Left ventricle myocardium inferior (tissue), 1 donor: ENCODE measurements around the gene ACOXL. TPM values are rescaled to one million over a fixed set of nuclear protein-coding genes. Genes with fewer than 3 reads are reported as not detected.

Experiments
- DNase-seq: peaks from one replicate; pipeline ENCODE4 v3.0.0-alpha.2; 2020
- H3K27ac ChIP-seq: fragments of 200-600 bp; replicated peaks from 2 replicates; pipeline ENCODE4 v1.8.0; 2021
- H3K27me3 ChIP-seq: fragments of 200-600 bp; 2 replicates; pipeline ENCODE4 v1.8.0; 2021; ENCODE audit warnings: low read depth
- H3K36me3 ChIP-seq: fragments of 200-600 bp; 2 replicates; pipeline ENCODE4 v1.8.0; 2021
- H3K4me1 ChIP-seq: fragments of 200-600 bp; 2 replicates; pipeline ENCODE4 v1.8.0; 2021
- H3K4me3 ChIP-seq: fragments of 200-600 bp; 2 replicates; pipeline ENCODE4 v1.8.0; 2021; ENCODE audit warnings: mild to moderate bottlenecking, moderate library complexity
- H3K9me3 ChIP-seq: fragments of 200-600 bp; replicated peaks from 2 replicates; pipeline ENCODE4 v1.8.0; 2021
- intact Hi-C: fragments of 100-400 bp; cut with micrococcal nuclease; formaldehyde crosslinking; loops from one replicate; pipeline ENCODE4 v1.11.0; 2022
- total RNA-seq: library from RNA; stranded (reverse); fragmentation: NEBNext Ultra II Directional; extraction: Animal tissue kit (Norgen Biotek cat#: 25700); gene quantifications from one replicate; pipeline ENCODE4 v1.2.1, GENCODE V29; 2021
- TF ChIP-seq, protein P1 (sequence below): fragments of 200-600 bp; IDR thresholded peaks from 2 replicates; pipeline ENCODE4 v1.8.0; 2021; ENCODE audit warnings: antibody characterized with exemption, mild to moderate bottlenecking, borderline replicate concordance
- donor health status: DM: no; HTN: yes; CAD: no; lungs with severe emphysema.

The ACOXL gene
- total RNA-seq, 1 donor from 2014 or later, result not detected

GRCh38 chr2:110861616-110862260, 129.4 kb downstream of the ACOXL start:
- Histone ChIP-seq H3K27ac (no peak overlapping the region), H3K27me3 (peaks cover 87% of the 10 kb centered on the region), H3K4me3 (no peak overlapping the region), H3K9me3 (no peaks in the 10 kb centered on the region), H3K4me1 (no peaks in the 10 kb centered on the region), H3K36me3 (no peaks in the 10 kb centered on the region)
- no peak for DNase-seq
- intact Hi-C loops, result no loop called here
- TF ChIP-seq, protein P1, sequence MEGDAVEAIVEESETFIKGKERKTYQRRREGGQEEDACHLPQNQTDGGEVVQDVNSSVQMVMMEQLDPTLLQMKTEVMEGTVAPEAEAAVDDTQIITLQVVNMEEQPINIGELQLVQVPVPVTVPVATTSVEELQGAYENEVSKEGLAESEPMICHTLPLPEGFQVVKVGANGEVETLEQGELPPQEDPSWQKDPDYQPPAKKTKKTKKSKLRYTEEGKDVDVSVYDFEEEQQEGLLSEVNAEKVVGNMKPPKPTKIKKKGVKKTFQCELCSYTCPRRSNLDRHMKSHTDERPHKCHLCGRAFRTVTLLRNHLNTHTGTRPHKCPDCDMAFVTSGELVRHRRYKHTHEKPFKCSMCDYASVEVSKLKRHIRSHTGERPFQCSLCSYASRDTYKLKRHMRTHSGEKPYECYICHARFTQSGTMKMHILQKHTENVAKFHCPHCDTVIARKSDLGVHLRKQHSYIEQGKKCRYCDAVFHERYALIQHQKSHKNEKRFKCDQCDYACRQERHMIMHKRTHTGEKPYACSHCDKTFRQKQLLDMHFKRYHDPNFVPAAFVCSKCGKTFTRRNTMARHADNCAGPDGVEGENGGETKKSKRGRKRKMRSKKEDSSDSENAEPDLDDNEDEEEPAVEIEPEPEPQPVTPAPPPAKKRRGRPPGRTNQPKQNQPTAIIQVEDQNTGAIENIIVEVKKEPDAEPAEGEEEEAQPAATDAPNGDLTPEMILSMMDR, result no peak

DNA sequence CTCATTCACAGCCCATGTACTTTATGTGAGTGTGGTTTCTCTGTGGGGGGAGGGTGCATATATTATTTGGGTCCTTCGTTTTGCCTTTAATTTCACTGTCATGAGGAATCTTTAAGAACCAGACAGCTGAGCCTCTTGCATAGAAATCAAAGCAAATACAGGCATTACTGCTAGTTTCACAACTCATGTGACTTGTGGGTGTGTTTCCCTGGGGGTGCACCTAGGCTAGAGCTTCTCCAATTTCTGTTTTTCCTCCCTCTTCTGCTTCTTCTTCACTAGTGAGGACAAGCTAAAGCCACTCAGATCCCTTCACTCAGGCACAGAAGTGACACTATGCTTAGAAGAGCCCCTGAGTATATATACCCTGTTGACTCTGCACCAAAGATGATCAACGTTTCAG, 131.4 kb downstream of the ACOXL start:
- peaks cover 84% of the 10 kb centered on the region for H3K27me3 ChIP-seq
- H3K4me3 ChIP-seq, result no peak overlapping the region
- intact Hi-C loops, result no loop called here
- TF ChIP-seq, protein P1, result no peak
- H3K9me3 ChIP-seq, result no peaks in the 10 kb centered on the region
- DNase-seq, result no peak
- no peak overlapping the region for H3K27ac ChIP-seq
- no peaks in the 10 kb centered on the region for H3K4me1 ChIP-seq
- no peaks in the 10 kb centered on the region for H3K36me3 ChIP-seq

- intact Hi-C loops, result no loop called here
- DNase-seq, result no peak
- TF ChIP-seq, protein P1, result no peak
- no peak overlapping the region for H3K27ac ChIP-seq
- peaks cover 82% of the 10 kb centered on the region for H3K27me3 ChIP-seq
- H3K4me3 ChIP-seq, result no peak overlapping the region
- no peaks in the 10 kb centered on the region for H3K9me3 ChIP-seq
- no peaks in the 10 kb centered on the region for H3K36me3 ChIP-seq
- H3K4me1 ChIP-seq, result no peaks in the 10 kb centered on the region
Measured at GRCh38 chr2:110864176-110864575, 131.8 kb downstream of the ACOXL start.

DNA sequence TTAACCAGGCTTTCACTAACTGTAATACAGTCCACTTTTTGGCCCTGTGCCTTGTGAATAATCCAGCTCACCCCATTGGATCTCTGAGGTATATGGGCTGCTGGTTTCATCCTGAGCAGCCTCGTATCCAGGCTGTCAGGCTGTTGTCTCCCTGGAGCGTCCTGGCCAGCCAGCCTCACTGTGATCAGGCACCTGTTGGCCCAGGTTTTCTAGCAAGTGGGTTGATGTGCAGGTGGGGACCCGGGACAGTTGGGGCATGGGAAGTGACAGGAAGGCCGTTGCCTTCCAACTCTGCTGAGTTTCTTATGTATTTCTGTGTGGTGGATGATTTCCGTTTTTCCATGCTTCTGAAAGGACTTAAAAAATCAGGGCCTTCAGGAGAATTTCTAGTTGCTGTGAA, 132.4 kb downstream of the ACOXL start:
- intact Hi-C loops, result no loop called here
- TF ChIP-seq, protein P1, result no peak
- Histone ChIP-seq H3K27me3 (peaks cover 82% of the 10 kb centered on the region), H3K36me3 (no peaks in the 10 kb centered on the region), H3K9me3 (no peaks in the 10 kb centered on the region), H3K4me1 (no peaks in the 10 kb centered on the region), H3K27ac (no peak overlapping the region), H3K4me3 (no peak overlapping the region)
- no peak for DNase-seq

DNA sequence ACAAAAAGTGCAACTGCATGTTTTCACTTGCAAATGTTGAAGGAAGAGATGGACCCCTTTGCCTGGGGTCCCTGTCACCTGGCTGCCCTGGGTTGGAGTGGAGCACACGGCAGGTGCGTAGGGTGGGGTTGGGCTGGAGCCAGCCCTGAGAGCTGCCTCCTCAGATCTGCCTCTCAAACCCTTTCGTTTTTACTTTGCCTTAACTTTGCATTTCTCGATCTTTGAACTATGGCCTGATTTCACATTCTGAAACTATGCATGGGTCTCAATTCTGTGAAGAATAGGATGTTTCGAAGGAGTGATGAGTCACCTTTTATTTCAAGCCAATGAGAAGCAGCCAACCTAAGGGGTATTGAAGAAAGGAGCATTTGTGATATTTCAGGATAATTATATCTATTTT, 132.8 kb downstream of the ACOXL start:
- Histone ChIP-seq H3K36me3 (no peaks in the 10 kb centered on the region), H3K4me3 (no peak overlapping the region), H3K27me3 (peaks cover 79% of the 10 kb centered on the region), H3K4me1 (no peaks in the 10 kb centered on the region), H3K9me3 (no peaks in the 10 kb centered on the region), H3K27ac (no peak overlapping the region)
- DNase-seq, result no peak
- TF ChIP-seq, protein P1, result no peak
- intact Hi-C loops, result no loop called here
